Effector memory CD4-positive, alpha-beta T cell (primary cell): ENCODE results near the gene C14orf93.
"Not testable (repeated sequence)": the region's sequence is repeated elsewhere in the genome, so short reads cannot be mapped to it uniquely, and the experiment has no call there.

Experiments used
- DNase-seq, 3 donors: peaks; one replicate each; pipeline ENCODE4 v3.0.0-alpha.2; 2020
- H3K27ac ChIP-seq: 2 replicates; pipeline ENCODE4 v1.7.0; 2013; ENCODE audit warnings: mild to moderate bottlenecking, low read length, moderate library complexity; ENCODE audit not compliant: insufficient read depth, poor library complexity, severe bottlenecking
- H3K27me3 ChIP-seq: replicated peaks from 2 replicates; pipeline ENCODE4 v1.7.0; 2013; ENCODE audit warnings: mild to moderate bottlenecking, low read length; ENCODE audit not compliant: insufficient read depth, control insufficient read depth, poor library complexity, severe bottlenecking
- H3K36me3 ChIP-seq: 2 replicates; pipeline ENCODE4 v1.7.0; 2013; ENCODE audit warnings: mild to moderate bottlenecking, low read length, moderate library complexity; ENCODE audit not compliant: control insufficient read depth, insufficient read depth
- H3K4me1 ChIP-seq: 2 replicates; pipeline ENCODE4 v1.7.0; 2013; ENCODE audit warnings: low read length, mild to moderate bottlenecking; ENCODE audit not compliant: control insufficient read depth, insufficient read depth, poor library complexity, severe bottlenecking
- H3K4me3 ChIP-seq: 2 replicates; pipeline ENCODE4 v1.7.0; 2013; ENCODE audit warnings: low read length, low read depth, mild to moderate bottlenecking; ENCODE audit not compliant: insufficient read depth, poor library complexity, severe bottlenecking
- H3K9me3 ChIP-seq: 2 replicates; pipeline ENCODE4 v1.7.0; 2013; ENCODE audit warnings: mild to moderate bottlenecking, low read length, moderate library complexity; ENCODE audit not compliant: control insufficient read depth

Gene C14orf93

DNA sequence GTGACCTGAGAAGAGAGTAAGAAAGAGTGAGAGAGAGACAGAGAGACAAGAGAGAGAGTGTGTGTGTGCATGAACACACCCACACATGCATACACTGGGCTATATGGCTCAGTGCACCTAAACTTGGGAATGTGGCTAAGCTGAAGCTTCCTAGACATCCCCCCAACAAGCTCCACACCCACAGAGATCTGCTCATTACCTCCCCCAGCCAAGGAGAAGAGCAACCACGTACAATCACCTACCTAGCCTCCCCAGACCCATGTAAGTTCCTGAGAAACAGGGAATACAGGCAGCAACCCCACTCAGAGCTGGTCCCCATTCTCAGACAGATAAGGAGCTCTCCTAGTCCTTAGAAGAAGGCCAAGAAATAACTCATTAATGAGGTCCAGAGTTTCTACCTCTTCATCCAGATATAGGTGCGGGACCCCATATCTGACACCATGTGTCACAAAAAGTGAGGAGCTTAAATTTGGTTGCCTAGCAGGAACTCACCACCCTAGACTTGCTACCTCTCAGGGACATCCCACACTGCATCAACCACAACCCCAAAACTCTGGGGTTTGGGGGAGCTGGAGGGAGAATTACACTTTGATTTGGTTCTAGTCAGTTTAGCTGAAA, 37.5 kb downstream of the C14orf93 start:
- H3K4me3 ChIP-seq: no peak overlapping the region
- no peaks in the 10 kb centered on the region for H3K27me3 ChIP-seq
- no peaks in the 10 kb centered on the region for H3K9me3 ChIP-seq
- H3K27ac ChIP-seq: no peak overlapping the region
- no peak for DNase-seq
- no peaks in the 10 kb centered on the region for H3K36me3 ChIP-seq
- H3K4me1 ChIP-seq: no peaks in the 10 kb centered on the region

DNA sequence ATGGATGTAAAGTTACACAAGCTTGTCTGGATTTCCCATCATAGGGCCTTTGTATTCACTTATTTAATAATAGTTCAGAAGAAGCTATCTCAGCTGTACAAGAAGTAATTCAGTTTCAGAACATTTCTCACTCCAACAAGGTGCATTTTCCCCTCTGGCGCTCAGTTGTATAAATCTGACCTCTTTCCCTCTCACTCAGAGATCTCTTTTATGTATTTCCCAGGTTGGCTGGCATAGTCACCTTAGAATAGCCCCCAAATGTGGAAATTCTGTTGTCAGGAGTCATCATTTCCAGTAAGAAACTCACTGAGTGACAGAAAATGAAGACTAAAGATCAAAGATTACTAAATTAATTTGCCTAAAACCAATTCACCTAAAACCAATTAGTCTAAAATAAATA, 38.8 kb downstream of the C14orf93 start:
- no peaks in the 10 kb centered on the region for H3K4me1 ChIP-seq
- no peaks in the 10 kb centered on the region for H3K27me3 ChIP-seq
- DNase-seq: no peak
- no peaks in the 10 kb centered on the region for H3K36me3 ChIP-seq
- H3K27ac ChIP-seq: no peak overlapping the region
- H3K9me3 ChIP-seq: no peaks in the 10 kb centered on the region
- no peak overlapping the region for H3K4me3 ChIP-seq

DNA sequence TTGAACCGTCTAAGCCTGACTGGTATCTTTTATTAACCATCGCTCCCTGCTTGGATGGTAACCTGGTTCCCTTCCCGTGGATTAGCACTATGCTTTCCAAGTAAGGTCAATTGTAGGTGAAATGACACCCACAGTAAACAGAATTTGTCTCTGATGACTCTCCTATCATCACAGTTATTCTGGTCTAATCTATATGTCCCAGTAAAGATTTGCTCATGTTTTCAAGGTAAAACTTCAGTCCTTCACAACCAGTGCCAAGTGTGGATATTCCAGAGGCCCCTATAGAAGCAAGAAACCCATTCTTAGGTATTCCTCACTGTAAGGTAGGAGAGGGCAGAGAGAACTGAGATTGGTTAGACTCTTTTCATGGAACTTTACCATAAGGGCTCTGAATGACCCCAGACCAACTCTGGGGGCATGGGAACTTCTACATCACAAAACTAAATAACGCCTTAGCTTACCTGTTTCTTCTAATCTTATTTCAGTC, 43.1 kb downstream of the C14orf93 start:
- H3K36me3 ChIP-seq: no peaks in the 10 kb centered on the region
- no peaks in the 10 kb centered on the region for H3K27me3 ChIP-seq
- H3K9me3 ChIP-seq: no peaks in the 10 kb centered on the region
- no peak overlapping the region for H3K4me3 ChIP-seq
- no peaks in the 10 kb centered on the region for H3K4me1 ChIP-seq
- H3K27ac ChIP-seq: no peak overlapping the region
- DNase-seq: no peak

DNA sequence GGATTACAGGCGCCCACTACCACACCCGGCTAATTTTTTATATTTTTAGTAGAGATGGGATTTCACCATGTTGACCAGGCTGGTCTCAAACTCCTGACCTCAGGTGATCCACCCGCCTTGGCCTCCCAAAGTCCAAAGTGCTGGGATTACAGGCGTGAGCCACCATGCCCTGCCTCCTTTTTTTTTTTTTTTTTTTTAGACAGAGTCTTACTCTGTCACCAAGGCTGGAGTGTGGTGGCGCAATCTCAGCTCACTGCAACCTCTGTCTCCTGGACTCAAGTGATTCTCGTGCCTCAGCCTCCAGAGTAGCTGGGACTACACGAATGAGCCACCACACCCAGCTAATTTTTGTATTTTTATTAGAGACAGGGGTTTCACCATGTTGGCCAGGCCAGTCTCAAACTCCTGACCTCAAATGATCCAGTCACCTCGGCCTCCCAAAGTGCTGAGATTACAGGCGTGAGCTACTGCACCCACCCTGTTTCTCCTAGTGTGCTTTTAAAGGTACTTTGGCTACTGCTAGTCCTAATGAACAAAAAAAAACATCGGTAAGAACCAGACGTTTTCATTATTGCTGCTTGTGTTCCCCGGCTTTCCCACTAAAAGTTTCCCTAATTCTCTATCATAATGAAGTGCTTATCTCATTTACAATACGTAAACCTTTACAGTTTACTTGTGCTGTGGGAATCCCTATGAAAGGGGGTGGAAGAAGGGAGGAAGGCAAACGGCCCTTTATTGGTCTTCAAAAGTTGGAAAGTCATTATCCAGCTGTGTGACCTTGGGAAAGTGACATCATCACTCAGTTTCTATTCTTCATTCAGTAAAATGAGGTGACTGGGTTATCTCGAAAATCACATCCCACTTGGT, 43.8 kb downstream of the C14orf93 start:
- H3K36me3 ChIP-seq, H3K27ac ChIP-seq, H3K9me3 ChIP-seq, H3K4me3 ChIP-seq, H3K27me3 ChIP-seq, H3K4me1 ChIP-seq, DNase-seq: not testable (repeated sequence)

DNA sequence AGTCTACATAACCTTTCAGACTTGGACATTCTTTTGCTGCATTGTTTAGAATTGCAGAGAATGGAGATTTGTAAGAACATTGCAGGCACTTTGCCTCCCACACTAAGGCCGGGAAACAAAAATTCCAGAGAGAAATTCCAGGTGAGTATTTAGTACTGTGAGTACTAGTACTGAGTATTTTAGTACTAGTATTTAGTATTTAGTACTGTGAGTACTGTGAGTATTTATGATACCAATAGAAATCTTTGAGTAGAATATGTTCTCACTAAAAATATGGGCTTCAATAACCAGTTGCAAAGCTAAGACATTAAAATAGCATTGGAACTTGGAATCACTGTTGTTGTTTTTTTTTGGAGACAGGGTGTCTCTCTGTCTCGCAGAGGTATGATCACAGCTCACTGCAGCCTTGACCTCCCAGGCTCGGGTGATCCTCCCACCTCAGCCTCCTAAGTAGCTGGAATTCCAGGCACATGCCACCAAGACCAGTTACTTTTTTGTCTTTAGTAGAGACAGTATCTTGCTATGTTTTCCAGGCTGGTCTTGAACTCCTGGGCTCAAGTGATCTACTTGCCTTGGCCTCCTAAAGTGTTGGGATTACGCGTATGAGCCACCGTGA, 47.8 kb downstream of the C14orf93 start:
- DNase-seq: no peak
- Histone ChIP-seq H3K27me3 (no peaks in the 10 kb centered on the region), H3K4me3 (no peak overlapping the region), H3K36me3 (no peaks in the 10 kb centered on the region), H3K27ac (no peak overlapping the region), H3K9me3 (no peaks in the 10 kb centered on the region), H3K4me1 (no peaks in the 10 kb centered on the region)

DNA sequence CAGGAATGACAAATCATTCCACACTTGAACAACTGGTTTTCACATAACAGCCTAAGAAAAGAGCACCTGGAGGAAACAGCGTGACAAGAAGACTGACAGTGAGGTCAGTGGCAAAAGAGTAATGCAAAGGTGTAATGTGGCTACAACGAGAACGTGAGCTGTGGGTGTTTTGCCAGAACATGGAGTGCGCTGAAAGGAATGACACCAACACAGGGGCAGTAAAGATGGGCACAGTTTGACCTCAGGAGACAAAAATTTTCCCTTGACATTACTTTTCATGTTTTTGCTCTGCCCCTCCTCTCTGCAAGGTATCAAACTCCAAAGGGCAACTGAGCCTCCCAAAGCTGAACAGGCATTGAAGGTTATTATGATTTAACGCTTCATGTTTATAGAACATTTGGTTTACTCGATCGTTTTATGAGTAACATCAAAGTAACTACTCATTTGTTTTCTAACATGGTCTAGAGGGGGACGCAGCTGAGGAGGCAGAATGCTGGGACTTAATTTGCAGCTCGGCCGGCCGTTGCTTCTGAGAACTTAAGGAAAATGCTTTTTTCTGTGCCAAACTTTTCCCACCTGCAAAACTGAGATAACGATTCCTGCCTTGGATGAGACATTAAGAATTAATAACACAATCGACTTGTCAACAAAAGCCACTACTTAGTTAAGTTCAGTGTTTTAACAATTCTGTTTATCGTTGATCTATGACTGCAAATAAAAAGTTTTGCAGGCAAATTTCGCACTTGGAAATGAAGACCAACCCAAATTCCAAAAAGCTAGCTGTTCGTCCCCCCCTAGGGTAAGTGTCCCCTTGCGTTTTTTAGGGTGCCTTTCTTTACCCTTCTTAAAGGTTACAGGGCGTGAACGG, 54.0 kb downstream of the C14orf93 start:
- no peaks in the 10 kb centered on the region for H3K9me3 ChIP-seq
- peak overlapping the region; percentile 78 for H3K4me3 ChIP-seq
- H3K27me3 ChIP-seq: no peaks in the 10 kb centered on the region
- no peak for DNase-seq
- H3K27ac ChIP-seq: peak overlapping the region; percentile 79
- peaks cover 4% of the 10 kb centered on the region for H3K4me1 ChIP-seq
- H3K36me3 ChIP-seq: peaks cover 3% of the 10 kb centered on the region

DNA sequence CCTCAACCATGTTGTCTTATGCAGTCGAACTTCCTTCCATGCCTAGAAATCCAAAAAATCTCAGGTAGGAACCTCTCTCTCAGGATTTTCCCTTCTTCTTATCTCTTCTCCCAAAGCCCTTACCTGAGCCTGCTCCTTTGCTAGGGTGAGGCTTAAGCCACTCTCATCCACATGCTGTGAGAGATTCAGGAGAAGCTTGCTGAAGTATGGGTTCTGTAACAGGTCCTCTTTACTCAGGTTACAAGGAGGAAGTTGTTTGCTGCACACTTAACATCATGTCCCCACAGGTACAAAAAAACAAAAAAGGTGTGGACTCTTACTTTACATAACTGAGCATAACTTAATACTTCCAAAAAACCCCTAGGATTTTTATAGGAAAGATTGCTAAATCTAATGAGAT, 57.5 kb downstream of the C14orf93 start:
- Histone ChIP-seq H3K9me3 (no peaks in the 10 kb centered on the region), H3K4me1 (peaks cover 4% of the 10 kb centered on the region), H3K36me3 (peaks cover 9% of the 10 kb centered on the region), H3K27me3 (no peaks in the 10 kb centered on the region), H3K4me3 (no peak overlapping the region), H3K27ac (no peak overlapping the region)
- DNase-seq: no peak

DNA sequence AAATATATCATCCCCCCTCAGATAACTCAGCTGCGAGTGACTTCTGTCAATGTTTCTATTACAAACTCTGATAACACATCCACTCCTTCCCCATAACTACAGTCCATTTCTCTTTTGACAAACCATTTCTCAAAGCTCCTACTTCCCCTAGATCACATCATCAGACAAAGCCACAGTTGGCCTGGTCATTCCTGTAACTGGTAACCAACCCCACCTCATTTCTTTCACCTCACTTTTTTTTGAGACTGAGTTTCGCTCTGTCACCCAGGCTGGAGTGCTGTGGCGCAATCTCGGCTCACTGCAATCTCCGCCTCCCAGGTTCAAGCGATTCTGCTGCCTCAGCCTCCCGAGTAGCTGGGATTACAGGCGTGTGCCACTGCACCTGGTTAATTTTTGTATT, 58.1 kb downstream of the C14orf93 start:
- not testable (repeated sequence) for H3K27ac ChIP-seq, H3K4me1 ChIP-seq, H3K27me3 ChIP-seq, H3K9me3 ChIP-seq, DNase-seq, H3K4me3 ChIP-seq
- peaks cover 14% of the 10 kb centered on the region for H3K36me3 ChIP-seq

DNA sequence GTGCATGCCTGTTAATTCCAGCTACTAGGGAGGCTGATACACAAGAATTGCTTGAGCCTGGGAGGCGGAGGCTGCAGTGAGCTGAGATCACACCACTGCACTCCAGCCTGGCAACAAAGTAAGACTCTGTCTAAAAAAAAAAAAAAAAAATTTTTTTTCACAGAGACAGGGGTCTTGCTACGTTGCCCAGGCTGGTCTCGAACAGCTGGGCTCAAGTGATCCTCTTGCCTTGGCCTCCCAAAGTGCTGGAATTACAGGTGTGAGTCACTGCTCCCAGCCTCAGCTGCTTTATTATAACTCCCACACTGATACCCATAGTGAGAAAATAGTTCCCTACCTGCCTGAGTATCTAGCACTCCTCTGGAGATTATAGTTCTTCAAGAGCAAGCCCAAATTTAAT, 64.3 kb downstream of the C14orf93 start:
- peaks cover 15% of the 10 kb centered on the region for H3K36me3 ChIP-seq
- no peaks in the 10 kb centered on the region for H3K9me3 ChIP-seq
- no peak overlapping the region for H3K4me3 ChIP-seq
- H3K27ac ChIP-seq: no peak overlapping the region
- DNase-seq: no peak
- H3K4me1 ChIP-seq: no peaks in the 10 kb centered on the region
- no peaks in the 10 kb centered on the region for H3K27me3 ChIP-seq
